DMS114 treated with DMSO at 0.1 percent for 48 hours (cell line): ENCODE measurements around the gene IMP4.
A peak's percentile ranks its signal among the peaks of the same experiment; 100 is the strongest.

Source experiments
- DNase-seq: peaks from one replicate; lab custom pipeline; 2025; ENCODE audit not compliant: unreplicated experiment; lab: John Stamatoyannopoulos, UW

IMP4 gene

GRCh38 chr2:130355578-130356431 lies 13.1 kb downstream of the IMP4 start, which contains the start of gene PTPN18:
PTPN18 (plus strand) TSS chr2:130356056; CDS start chr2:130356108, 52 bp downstream.
- DNase-seq, result peak; percentile 17

- DNase-seq, result no peak
Observed at GRCh38 chr2:130357864-130358263, 15.2 kb downstream of the IMP4 start.

- DNase-seq, result no peak
Observed at GRCh38 chr2:130358420-130359350, 16.0 kb downstream of the IMP4 start.

GRCh38 chr2:130359466-130359865 lies 16.8 kb downstream of the IMP4 start:
- no peak for DNase-seq

GRCh38 chr2:130363479-130363878 lies 20.8 kb downstream of the IMP4 start:
- no peak for DNase-seq

- DNase-seq, result no peak
Observed at GRCh38 chr2:130365075-130365474, 22.4 kb downstream of the IMP4 start.

- no peak for DNase-seq
Observed at GRCh38 chr2:130365963-130366362, 23.3 kb downstream of the IMP4 start.

- no peak for DNase-seq
Observed at GRCh38 chr2:130366720-130367119, 24.0 kb downstream of the IMP4 start.

- DNase-seq, result no peak
Observed at GRCh38 chr2:130368786-130369185, 26.1 kb downstream of the IMP4 start.

GRCh38 chr2:130369311-130369964 lies 26.7 kb downstream of the IMP4 start:
- DNase-seq, result no peak

- no peak for DNase-seq
Observed at GRCh38 chr2:130369965-130370341, 27.3 kb downstream of the IMP4 start.

- DNase-seq, result no peak
Observed at GRCh38 chr2:130370490-130370889, 27.8 kb downstream of the IMP4 start.

GRCh38 chr2:130371723-130372054 lies 29.0 kb downstream of the IMP4 start:
- peak; percentile 14 for DNase-seq

GRCh38 chr2:130372055-130372832 lies 29.5 kb downstream of the IMP4 start:
- DNase-seq, result peak; percentile 40

GRCh38 chr2:130372833-130373807 lies 30.4 kb downstream of the IMP4 start:
- no peak for DNase-seq

- DNase-seq, result no peak
Observed at GRCh38 chr2:130373808-130374365, 31.2 kb downstream of the IMP4 start.

- DNase-seq, result no peak
Observed at GRCh38 chr2:130374587-130375290, 32.0 kb downstream of the IMP4 start.
